Neural cell (in vitro differentiated cells): ENCODE results near the gene THAP7. TPM values are rescaled to one million over a fixed set of nuclear protein-coding genes. Genes with fewer than 3 reads are reported as not detected.

Experiments used
- H2AFZ ChIP-seq: fragments of 200-600, 300-800 bp; sonication (generic), shearing (Covaris generic); 2 replicates; pipeline ENCODE4 v1.6.0; 2014; ENCODE audit warnings: low read depth, mild to moderate bottlenecking, antibody characterized with exemption, low read length, moderate library complexity
- H3F3A ChIP-seq: fragments of 200-600 bp; shearing (Covaris generic); 2 replicates; pipeline ENCODE4 v1.6.1; 2016; ENCODE audit warnings: mild to moderate bottlenecking, moderate library complexity, mixed read lengths, antibody characterized with exemption, low read length; ENCODE audit not compliant: insufficient read depth, poor library complexity, severe bottlenecking
- H3K27ac ChIP-seq: fragments of 200-600, 300-800 bp; sonication (generic), shearing (Covaris generic); 2 replicates; pipeline ENCODE4 v1.5.1; 2014; ENCODE audit warnings: mild to moderate bottlenecking, low read length, moderate library complexity
- H3K27me3 ChIP-seq: fragments of 300-800, 200-600 bp; sonication (generic), shearing (Covaris generic); 2 replicates; pipeline ENCODE4 v1.6.0; 2014; ENCODE audit warnings: mild to moderate bottlenecking, low read depth, low read length, moderate library complexity; ENCODE audit not compliant: insufficient read depth
- H3K36me3 ChIP-seq: fragments of 300-800, 200-600 bp; sonication (generic), shearing (Covaris generic); 2 replicates; pipeline ENCODE4 v1.5.1; 2014; ENCODE audit warnings: mild to moderate bottlenecking, antibody characterized with exemption, low read length, moderate library complexity; ENCODE audit not compliant: insufficient read depth
- H3K4me2 ChIP-seq: fragments of 300-800, 200-600 bp; sonication (generic), shearing (Covaris generic); 2 replicates; pipeline ENCODE4 v1.6.0; 2014; ENCODE audit warnings: mild to moderate bottlenecking, low read length
- H3K4me3 ChIP-seq: fragments of 300-800, 200-600 bp; sonication (generic), shearing (Covaris generic); 2 replicates; pipeline ENCODE4 v1.5.1; 2014; ENCODE audit warnings: mild to moderate bottlenecking, low read length, moderate library complexity
- H3K79me2 ChIP-seq: fragments of 200-600 bp; shearing (Covaris generic); replicated peaks from 2 replicates; pipeline ENCODE4 v1.6.0; 2014; ENCODE audit warnings: mild to moderate bottlenecking, low read length, moderate library complexity; ENCODE audit not compliant: insufficient read depth
- H3K9ac ChIP-seq: fragments of 300-800, 200-600 bp; sonication (generic), shearing (Covaris generic); 2 replicates; pipeline ENCODE4 v1.6.1; 2016; ENCODE audit warnings: mild to moderate bottlenecking, low read length, mixed read lengths
- H3K9me2 ChIP-seq: fragments of 200-600 bp; shearing (Covaris generic); 2 replicates; pipeline ENCODE4 v1.6.1; 2016; ENCODE audit warnings: mild to moderate bottlenecking, low read length, mixed read lengths; ENCODE audit not compliant: insufficient read depth
- H3K9me3 ChIP-seq: fragments of 200-600, 300-800 bp; sonication (generic), shearing (Covaris generic); 2 replicates; pipeline ENCODE4 v1.6.1; 2016; ENCODE audit warnings: mild to moderate bottlenecking, mixed run types, low read length, moderate library complexity, mixed read lengths
- H4K20me1 ChIP-seq: fragments of 200-600 bp; shearing (Covaris generic); 2 replicates; pipeline ENCODE4 v1.6.1; 2016; ENCODE audit warnings: mild to moderate bottlenecking, mixed run types; ENCODE audit not compliant: insufficient read depth
- EP300 ChIP-seq: fragments of 450-650 bp; conservative IDR thresholded peaks from 2 replicates; pipeline ENCODE4 v1.6.1; 2014; ENCODE audit warnings: antibody characterized with exemption, mild to moderate bottlenecking, moderate library complexity; ENCODE audit not compliant: poor library complexity, severe bottlenecking
- EZH2 ChIP-seq: fragments of 200-600, 300-800 bp; shearing (Covaris generic), sonication (generic); IDR thresholded peaks from 2 replicates; pipeline ENCODE4 v1.6.1; 2014; ENCODE audit warnings: antibody characterized with exemption, low read length, borderline replicate concordance, mild to moderate bottlenecking; ENCODE audit not compliant: insufficient read depth, poor library complexity, severe bottlenecking
- MXI1 ChIP-seq: fragments of 450-650 bp; conservative IDR thresholded peaks from 2 replicates; pipeline ENCODE4 v1.6.1; 2014; ENCODE audit warnings: antibody characterized with exemption, mild to moderate bottlenecking; ENCODE audit not compliant: poor library complexity, severe bottlenecking
- POLR2AphosphoS5 ChIP-seq: IDR thresholded peaks from 2 replicates; pipeline ENCODE4 v1.6.1; 2012
- RAD21 ChIP-seq: fragments of 450-650 bp; conservative IDR thresholded peaks from 2 replicates; pipeline ENCODE4 v1.6.1; 2014; ENCODE audit warnings: antibody characterized with exemption, mild to moderate bottlenecking, moderate library complexity
- SMC3 ChIP-seq: fragments of 450-650 bp; conservative IDR thresholded peaks from 2 replicates; pipeline ENCODE4 v1.6.1; 2014; ENCODE audit warnings: antibody characterized with exemption, mild to moderate bottlenecking, moderate library complexity; ENCODE audit not compliant: poor library complexity
- TAF1 ChIP-seq: IDR thresholded peaks from 2 replicates; pipeline ENCODE4 v1.6.1; 2012; ENCODE audit warnings: low read depth
- polyA plus RNA-seq: library from polyadenylated mRNA; depleted of rRNA; stranded (reverse); fragments of >200 nt; gene quantifications from 2 replicates; pipeline ENCODE4 v1.2.3, GENCODE V29; 2014
- TF ChIP-seq, protein P1 (sequence below): IDR thresholded peaks from 2 replicates; pipeline ENCODE4 v1.6.1; 2012; ENCODE audit warnings: borderline replicate concordance
- TF ChIP-seq, protein P2 (sequence below): fragments of 450-650 bp; IDR thresholded peaks from 2 replicates; pipeline ENCODE4 v1.5.1; 2014; ENCODE audit warnings: antibody characterized with exemption, mild to moderate bottlenecking, moderate library complexity; ENCODE audit not compliant: poor library complexity, severe bottlenecking

The THAP7 gene
- polyA plus RNA-seq, 1 donor from 2014 or later, result 28.7 TPM

DNA sequence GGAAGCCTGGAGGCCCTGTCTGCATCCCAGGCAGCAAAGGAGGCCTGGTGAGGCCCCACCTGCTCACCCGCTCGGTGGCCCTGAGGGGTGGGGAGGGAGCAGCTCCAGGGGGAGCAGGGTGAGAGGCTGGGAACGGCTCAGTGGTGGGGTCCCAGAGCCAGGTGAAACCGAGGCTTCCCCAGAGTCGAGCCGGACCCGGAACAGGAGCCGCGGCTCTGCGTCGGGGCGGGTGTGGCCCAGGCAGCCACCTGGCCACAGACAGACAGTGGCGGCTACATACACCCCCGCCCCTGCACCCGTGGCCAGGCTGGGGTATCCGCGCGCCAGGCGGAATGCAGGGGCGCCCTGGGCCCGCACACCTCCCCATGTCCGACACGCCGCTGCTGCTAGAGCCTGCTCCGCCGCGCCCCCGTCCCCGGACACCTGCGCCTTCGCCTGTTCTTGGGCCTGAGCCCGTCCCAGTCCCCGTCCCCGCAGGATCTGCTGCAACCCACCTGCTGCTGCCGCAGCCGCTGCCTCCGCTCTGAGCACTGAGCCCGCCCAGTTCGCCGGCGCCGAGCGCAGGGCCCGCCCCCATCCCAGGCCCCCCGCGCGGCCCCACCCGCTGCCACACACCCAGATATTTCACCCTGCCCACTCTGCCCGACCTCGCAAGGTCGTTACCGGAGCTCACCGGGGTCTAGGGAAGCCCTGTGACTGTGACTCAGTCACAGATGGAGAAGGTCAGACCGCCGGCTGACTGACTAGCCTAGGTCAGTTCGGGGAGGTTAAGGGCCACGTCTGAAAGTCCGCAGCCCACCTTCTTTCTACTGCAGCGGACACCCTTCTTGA is 30.3 kb upstream of the THAP7 start, which contains the start of gene SLC7A4:
Gene SLC7A4 (minus strand): TSS at position 525 of the 831 bp plus-strand sequence. CDS start 749 bp downstream, outside the sequence.
- Histone ChIP-seq H2AFZ (no peak within 1 kb of the TSS), H3K27me3 (peaks cover 4% of the 10 kb centered on the region), H3F3A (no peaks in the 10 kb centered on the region), H3K9me2 (no peaks in the 10 kb centered on the region), H3K9ac (peak within 1 kb of the TSS; percentile 12), H3K4me3 (peak within 1 kb of the TSS; percentile 53), H3K9me3 (no peaks in the 10 kb centered on the region), H3K79me2 (no peaks in the 10 kb centered on the region), H3K4me2 (no peak within 1 kb of the TSS), H3K36me3 (no peaks in the 10 kb centered on the region), H3K27ac (no peak within 1 kb of the TSS), H4K20me1 (no peaks in the 10 kb centered on the region)
- TF ChIP-seq TAF1 (no peak), POLR2AphosphoS5 (no peak), RAD21 (no peak), EZH2 (no peak), SMC3 (no peak), MXI1 (no peak), EP300 (no peak)
- TF ChIP-seq, protein P1, sequence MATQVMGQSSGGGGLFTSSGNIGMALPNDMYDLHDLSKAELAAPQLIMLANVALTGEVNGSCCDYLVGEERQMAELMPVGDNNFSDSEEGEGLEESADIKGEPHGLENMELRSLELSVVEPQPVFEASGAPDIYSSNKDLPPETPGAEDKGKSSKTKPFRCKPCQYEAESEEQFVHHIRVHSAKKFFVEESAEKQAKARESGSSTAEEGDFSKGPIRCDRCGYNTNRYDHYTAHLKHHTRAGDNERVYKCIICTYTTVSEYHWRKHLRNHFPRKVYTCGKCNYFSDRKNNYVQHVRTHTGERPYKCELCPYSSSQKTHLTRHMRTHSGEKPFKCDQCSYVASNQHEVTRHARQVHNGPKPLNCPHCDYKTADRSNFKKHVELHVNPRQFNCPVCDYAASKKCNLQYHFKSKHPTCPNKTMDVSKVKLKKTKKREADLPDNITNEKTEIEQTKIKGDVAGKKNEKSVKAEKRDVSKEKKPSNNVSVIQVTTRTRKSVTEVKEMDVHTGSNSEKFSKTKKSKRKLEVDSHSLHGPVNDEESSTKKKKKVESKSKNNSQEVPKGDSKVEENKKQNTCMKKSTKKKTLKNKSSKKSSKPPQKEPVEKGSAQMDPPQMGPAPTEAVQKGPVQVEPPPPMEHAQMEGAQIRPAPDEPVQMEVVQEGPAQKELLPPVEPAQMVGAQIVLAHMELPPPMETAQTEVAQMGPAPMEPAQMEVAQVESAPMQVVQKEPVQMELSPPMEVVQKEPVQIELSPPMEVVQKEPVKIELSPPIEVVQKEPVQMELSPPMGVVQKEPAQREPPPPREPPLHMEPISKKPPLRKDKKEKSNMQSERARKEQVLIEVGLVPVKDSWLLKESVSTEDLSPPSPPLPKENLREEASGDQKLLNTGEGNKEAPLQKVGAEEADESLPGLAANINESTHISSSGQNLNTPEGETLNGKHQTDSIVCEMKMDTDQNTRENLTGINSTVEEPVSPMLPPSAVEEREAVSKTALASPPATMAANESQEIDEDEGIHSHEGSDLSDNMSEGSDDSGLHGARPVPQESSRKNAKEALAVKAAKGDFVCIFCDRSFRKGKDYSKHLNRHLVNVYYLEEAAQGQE, result no peak
- TF ChIP-seq, protein P2, sequence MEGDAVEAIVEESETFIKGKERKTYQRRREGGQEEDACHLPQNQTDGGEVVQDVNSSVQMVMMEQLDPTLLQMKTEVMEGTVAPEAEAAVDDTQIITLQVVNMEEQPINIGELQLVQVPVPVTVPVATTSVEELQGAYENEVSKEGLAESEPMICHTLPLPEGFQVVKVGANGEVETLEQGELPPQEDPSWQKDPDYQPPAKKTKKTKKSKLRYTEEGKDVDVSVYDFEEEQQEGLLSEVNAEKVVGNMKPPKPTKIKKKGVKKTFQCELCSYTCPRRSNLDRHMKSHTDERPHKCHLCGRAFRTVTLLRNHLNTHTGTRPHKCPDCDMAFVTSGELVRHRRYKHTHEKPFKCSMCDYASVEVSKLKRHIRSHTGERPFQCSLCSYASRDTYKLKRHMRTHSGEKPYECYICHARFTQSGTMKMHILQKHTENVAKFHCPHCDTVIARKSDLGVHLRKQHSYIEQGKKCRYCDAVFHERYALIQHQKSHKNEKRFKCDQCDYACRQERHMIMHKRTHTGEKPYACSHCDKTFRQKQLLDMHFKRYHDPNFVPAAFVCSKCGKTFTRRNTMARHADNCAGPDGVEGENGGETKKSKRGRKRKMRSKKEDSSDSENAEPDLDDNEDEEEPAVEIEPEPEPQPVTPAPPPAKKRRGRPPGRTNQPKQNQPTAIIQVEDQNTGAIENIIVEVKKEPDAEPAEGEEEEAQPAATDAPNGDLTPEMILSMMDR, result no peak

DNA sequence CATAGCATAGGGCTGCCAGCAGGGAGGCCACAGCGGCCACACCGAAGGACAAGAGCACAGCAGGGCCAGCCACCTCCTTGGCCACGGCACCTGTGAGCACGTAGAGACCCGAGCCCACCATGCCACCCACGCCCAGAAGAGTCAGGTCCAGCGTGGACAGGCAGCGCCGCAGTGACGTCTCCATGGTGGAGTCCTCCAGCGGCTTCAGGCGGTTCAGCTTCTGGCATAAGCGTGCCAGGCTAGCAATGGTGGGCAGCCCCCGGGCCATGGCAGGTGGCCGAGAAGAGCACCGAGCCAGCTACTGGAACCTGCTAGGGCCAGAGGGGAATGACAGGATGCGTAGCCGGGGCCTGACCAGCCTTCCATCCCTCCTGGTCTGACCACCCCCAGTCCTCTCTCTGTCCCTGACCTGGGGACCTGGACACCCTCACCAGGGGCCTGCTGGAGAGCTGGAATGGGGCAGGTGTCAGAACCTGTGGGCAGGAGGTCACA is 29.7 kb upstream of the THAP7 start:
- Histone ChIP-seq H2AFZ (no peak overlapping the region), H3K27me3 (peaks cover 4% of the 10 kb centered on the region), H3K9ac (no peak overlapping the region), H3K79me2 (no peaks in the 10 kb centered on the region), H3K4me2 (no peak overlapping the region), H4K20me1 (no peaks in the 10 kb centered on the region), H3K9me3 (no peaks in the 10 kb centered on the region), H3K4me3 (no peak overlapping the region), H3F3A (no peaks in the 10 kb centered on the region), H3K9me2 (no peaks in the 10 kb centered on the region), H3K36me3 (no peaks in the 10 kb centered on the region), H3K27ac (no peak overlapping the region)
- TF ChIP-seq, protein P1, result no peak
- TF ChIP-seq EZH2 (no peak), RAD21 (no peak), MXI1 (no peak), TAF1 (no peak), EP300 (no peak), SMC3 (no peak), POLR2AphosphoS5 (no peak)
- TF ChIP-seq, protein P2, result no peak
